Islet of Langerhans (tissue), 1 donor: ENCODE measurements around the gene ECM2.

ENCODE experiments used
- FAIRE-seq: peaks from one replicate; lab custom pipeline; 2011; peaks lifted over from hg19 to GRCh38; lab: Jason Lieb, UNC

The ECM2 gene

DNA sequence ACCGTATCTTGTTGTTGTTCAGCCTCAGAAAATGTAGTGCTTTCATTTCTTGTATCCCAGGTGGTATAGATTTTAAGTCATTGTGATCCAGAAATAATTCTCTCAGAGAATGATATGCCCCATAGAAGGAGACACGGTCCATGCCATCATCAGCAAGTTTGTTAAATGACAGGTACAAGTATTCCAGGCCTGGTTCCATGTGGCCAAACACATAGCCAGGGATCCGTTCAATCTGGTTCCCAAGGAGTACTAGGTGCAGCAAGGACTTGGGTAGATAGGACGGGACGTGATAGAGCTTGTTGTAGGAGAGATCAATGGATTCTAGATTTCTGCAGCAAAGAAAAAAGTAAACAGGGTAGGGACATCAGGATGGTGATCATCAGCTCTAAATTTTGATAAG is 35.1 kb downstream of the ECM2 start:
- FAIRE-seq, result no peak

DNA sequence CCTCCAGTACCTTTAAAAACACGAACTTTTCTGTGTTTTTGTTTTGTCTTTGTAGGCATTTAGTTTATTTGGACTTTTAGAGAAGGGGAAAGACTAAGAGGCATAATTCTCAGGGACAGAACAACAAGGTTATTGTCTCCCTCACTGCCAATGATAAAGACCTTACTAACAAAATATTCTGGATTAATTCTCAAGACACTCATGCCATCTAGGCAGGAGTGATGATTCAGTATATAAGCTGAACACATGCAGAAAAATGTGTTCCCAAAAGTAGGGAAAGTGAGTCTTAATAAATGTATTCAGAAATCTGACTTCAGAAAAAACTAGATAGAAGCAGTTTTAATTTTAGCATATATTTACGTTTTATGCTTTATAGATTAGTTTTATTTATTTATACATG is 36.1 kb downstream of the ECM2 start:
- FAIRE-seq, result no peak

DNA sequence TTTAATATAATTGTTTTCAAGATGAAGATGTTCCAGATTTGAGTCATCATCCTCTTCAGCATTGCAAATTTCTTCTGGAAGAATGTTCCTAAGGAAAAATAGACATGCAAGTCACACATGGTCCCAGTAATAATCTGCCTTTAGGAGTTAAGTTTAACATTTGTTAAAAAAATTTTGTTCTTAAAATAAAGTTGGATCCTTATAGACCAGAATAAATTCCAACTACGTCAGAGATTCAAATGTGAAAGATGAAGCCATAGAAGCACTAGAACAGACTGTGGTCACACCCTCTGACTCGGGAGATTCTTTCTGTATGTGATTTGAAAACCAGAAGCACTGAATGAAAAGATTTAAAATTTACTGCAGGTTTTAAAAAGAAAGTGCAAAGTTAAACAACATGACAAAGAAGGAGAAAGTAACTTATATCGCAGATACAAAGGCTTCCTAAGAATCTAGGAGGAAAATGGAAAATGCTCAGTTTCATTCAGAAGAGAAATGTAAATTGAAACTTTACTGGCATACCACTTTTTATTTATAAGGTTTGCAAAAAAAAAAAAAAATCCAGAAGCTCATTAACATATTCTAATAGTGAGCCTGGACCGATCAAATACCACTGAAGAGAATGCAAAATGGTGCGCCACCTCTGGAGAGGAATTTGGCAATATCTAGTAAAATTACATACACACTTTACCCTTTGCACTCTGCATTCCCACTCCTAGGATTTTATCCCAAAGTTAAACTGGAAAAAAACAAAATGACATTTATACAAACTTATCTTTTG is 39.2 kb downstream of the ECM2 start:
- FAIRE-seq, result no peak

DNA sequence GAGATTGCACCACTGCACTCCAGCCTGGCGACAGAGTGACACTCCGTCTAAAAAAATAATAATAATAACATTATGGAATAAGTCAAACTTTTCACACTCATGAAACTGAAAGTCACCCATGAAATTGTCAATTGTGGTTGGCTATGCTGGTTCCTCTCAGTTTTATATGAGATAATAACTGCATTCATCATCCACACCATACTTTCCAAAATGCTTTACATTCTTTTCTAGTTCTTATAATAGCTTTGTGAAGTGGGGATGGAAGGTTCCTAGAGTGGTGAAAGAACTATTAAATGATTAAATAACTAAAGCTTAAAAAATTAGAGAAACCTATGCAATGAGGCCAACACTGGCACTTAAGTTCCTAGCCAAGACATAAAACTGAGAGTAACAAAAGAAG is 40.9 kb downstream of the ECM2 start:
- FAIRE-seq, result no peak

DNA sequence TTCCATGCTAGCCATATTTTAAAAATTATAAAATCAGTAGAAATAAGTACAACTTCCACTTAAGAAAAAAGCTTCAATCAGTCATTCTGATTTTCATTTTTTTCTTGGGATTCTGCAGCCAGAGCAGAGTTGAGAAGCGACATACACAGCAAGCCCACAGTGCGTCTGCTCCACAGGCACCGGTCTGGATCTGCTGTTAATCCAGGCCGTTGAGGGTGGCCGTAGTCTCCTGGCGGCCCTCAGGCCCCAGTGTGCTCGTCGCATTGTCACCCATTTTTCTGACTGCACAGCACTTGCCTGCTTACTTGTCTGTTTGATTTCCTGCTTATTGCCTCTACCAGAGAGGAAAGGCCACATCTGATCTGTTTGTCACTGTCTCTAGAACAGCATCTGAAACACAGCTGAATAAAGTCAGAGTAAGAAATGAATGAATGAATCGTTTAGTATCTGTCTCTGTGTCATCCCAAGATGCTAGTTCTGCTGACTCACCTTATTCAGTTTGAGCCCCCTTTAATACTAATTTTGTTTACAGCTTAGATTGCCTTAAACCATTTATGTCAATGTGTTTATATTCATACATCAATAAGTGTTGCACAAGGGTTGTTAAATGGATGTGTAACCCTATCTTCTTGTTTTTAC is 41.9 kb downstream of the ECM2 start:
- FAIRE-seq, result no peak

DNA sequence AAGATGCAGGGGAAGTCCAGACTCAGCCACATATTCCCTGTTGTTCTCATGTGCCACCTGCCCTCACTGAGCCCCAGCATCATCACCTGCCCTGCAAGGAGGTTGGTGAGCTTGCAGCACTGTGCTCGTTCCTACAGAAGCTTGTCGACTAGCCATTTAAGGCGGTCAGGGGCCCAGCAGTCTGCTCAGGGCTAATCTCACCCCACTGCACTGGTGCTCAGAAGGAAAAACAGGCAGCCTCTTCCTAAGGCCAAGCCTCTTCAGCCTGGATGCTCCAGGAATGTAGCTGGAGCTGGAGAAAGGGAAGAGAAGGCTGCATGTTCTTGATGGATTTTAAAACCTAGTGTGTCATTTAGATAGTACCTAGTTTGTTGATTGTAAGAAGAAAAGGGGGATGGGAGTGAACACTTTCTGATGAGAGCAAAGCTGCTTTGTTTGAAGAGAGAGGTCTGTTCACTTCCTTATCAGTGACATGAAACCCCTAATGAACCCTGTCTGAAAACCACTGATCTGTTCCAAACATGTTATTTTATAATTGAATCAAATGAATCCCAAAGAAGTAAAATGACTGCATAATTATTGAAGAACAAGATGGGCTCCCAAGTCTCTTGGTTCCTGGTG is 42.9 kb downstream of the ECM2 start:
- no peak for FAIRE-seq

DNA sequence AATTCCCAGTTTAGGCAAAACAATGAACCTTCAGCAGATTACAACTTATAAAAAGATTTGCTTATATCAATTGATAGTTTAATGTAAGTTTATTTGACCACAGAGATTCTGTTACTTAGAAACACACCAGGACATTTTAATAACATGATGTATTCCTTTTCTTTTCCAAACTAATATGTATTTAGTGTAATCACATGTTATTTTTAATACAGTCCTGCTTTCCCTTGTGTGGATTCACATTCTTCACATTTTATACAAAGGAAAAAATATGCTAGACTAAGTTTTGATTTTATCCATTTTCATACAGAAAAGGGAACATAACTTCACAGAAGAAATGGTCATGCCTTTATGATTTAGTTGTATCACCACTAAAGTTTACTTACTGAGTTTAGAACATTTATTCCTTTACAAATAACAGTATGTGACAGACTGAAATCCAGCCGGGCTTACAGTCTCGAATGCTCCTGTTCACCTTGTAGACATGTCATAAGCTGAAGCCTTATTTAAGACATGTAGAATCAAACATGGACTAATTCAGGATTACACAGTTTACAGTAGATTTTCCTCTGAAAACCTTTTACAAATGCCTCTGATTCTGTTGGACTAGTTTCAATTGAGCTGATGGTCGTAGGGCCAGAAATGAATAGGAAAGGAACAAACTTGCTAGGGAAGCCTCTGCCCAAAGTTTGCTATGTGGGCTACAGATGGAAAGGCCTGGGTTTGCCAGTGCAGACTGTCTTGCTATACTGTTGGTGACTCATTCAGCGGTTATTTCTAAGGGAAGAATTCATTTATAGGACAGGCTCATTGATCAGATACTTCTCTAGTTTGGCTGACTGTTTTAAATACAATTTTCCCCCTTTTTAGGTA is 46.9 kb downstream of the ECM2 start:
- FAIRE-seq, result no peak

DNA sequence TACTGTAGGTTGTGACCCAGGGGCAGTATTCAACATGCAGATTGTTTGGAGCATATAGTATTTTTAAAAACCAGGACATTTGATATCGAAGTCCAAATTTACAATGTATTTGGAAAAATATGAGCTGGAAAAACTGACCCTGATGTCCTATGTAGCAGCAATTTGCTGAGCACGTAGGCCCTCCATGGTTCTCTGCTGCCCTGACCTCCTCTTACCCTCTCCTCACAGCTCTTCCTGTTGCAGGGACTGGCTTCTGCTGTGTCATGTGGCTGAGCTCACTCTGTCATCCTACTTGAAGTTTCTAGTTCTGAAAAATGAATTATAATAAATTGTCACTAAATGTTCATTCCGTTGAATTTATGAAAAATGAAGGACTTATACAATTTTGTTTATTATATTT is 49.4 kb downstream of the ECM2 start:
- no peak for FAIRE-seq

DNA sequence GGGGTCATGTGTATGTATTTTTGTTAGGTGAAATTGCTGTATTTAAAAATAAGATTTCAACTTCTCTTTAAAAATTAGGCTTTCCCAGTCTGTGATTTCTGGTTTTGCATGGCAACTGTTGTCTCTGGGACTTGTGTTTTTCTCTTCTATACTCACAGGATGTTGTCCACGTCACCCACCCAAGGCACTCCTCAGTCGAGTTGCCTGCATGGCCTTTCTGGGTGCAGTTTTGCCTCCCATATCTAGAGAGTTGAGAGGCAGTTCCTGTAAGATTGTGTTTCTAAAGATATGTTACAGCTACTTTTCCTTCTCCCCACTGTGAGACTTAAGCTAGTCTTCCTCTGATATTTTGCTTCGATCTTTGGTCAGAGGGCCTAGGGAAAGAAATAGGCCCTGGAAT is 51.2 kb downstream of the ECM2 start:
- no peak for FAIRE-seq

DNA sequence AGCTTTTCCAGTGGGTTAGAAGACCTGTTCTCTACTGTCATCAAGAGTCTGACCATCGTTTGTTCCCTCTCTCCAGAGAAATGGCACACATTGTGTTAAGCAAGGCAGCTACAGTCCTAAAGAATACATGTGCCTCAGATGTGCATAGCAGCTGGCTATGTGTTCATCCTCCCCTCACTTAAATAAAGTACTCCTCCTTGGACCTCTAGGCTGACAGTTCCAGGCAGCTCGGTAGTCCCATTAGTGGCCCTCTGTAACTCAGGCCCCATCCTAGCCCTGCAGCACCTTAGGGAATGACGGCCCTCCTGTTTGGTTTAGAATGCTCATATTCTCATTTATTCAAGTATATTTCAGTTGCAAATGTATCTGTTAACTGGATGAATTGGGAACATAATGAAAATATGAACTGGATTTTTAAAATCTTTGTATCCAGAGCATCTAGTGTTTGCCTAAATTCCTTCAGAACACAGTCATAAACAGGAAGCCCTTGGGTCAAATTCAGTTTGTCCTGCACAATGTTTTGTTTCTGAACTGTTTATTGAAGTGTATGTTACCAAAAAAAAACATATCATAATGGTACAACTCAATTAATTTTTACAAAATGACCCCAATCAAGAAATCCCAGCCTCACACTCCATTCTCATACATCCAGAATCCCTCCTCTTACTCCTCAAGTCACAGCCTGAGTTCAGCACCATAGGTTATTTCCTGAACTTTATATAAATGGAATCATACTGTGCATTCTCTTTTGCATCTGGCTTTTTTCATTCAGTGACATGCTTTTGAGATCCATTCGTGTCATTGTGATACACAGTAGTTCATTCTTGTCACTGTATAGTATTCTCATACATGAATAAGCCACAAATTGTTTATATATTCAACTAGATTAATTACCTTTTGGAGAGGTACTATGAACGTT is 51.9 kb downstream of the ECM2 start:
- FAIRE-seq, result no peak

DNA sequence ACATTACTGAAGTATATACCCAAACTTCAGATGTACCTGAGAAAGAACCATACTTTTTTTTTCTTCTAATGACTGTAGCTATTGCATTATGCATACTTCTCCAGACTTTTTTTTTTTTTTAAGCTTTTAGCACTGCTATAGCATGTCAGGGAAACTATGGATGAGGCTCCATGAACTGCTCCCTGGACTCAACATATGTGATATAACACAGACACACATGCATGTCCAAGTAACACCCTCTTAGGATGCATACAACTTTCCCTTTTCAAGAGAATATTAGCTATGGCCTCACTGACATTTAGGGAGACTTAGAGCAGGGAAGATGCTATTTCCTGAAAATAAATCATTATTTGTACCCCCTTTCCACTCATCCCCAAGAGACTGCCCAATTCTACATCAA is 53.0 kb downstream of the ECM2 start:
- no peak for FAIRE-seq

DNA sequence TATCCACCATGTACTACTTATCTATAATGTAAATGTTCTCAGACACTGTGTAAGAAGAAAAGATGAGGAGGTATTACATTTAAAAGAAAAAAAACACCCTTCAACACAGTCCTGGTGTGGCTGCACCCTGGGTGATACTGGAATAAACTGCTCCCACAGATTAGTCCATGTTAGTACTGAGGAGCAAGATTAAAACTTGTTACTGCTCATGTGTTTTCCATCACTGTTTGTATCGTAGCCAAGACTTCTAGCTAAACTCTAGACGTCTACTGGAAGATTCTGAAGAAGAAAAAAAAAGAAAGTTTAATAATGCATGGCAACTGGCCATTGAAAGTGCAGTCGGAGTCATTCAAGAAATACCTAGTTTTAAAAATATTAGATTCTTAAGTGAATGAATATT is 53.5 kb downstream of the ECM2 start, which contains the start of gene ASPN:
Gene ASPN, minus strand, starts transcription at position 178 of the 400 bp plus-strand sequence.
- no peak for FAIRE-seq

DNA sequence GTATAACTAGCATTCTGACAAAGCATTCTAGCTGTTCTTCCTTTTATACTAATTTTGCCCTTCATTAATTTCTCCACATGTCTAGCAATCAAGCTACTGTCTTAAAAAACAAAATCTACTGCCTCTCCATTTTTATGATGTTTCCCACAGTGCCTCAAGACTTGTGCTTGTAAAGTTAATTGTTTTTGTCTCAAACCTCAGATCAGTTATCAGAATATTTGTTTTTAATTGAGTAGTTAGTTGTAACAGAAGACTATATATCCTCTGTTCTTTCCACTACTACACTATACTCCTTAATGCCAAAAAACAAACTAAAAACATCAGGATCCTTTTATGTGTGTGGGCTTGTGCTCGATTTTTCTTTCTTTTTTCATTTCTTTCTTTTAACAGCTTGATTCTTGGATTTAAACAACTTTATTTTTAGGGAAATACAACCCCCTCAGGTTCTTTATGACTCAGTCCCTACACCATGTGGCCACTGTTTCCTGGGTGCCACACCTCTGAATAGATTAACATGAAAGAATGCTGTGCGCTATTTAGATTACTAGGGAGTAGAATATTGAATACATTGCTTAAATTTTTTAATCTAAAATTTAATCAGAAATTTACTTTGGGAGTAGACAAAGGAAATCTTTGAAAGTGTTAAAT is 54.7 kb downstream of the ECM2 start:
- no peak for FAIRE-seq

DNA sequence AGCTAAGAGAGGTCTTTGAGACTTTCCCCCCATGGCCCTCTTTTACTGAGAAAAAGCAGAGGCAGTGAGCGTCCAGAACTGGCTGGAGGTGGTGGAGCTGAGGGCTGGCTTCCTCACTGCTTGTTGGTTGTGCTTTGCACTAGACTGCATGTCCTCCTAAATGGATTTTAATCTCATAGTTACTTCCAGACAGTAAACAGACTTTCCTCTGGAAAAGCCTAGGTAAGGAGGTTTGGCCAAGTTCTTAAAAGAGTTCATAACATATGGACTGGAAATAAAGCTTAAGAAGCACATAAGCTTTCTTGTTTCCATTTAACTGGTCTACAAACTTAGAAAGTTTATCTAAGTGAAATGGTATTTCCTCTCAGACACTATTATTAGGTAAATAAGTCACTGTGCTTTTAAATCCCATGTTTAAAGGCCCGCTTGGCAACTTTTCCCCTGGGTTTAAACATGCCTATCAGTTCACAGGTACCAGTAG is 55.5 kb downstream of the ECM2 start:
- FAIRE-seq, result no peak

DNA sequence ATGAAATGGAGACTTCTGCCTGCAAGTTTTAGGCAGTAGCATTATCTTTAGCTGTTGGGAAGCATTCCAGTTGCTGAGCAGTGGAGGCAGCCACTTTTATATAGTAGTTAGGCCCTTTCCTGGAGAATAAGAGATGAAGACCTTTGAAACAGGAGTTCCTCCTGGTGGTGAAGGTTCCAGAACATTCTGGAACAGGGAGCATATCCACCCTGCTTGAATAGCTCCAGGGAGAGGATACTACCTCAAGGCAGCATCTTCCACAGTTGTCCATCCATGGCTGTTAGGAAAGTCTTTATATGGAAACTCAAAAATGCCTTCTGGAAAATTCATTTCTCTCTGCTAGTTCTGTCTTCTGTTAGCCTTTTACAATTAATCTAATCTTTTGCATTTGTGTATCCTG is 56.4 kb downstream of the ECM2 start:
- no peak for FAIRE-seq

DNA sequence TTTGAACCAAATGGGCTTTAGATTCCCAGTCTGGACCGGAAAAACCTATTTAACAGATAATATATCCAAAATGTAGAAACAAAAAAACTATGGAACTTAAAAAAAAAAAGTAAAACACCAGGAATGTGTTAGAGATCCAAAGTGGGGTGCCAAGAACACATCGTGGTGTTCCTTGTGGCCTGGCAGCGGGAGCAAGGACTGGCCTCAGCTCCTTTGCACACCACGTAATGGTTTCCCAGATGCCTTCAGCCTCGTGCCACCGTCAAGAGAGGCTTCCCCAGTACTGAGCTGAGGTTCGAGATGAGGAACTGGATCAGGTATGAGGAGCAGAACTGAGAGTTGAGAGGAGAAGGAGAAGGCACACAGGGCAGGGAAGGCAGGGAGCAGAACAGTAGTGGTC is 57.0 kb downstream of the ECM2 start:
- no peak for FAIRE-seq

DNA sequence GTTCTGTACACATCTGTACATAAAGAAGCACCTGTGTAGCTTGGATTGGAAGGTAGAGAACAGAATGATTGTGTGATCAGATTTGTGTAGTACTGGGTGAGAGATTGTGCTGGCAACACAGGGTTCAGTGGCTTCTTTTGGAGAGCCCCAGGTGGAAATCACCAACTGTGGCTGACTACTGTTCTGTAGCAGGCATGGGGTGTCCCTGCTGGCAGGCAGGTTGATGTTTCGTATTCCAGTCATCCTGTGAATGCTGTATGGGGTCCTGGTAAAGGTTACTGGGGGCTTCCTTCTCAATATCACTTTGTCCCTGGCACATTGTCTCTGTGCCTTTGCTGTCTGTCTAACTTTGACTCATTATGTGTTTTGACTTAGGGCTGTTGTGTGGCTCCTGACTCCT is 58.8 kb downstream of the ECM2 start:
- no peak for FAIRE-seq

DNA sequence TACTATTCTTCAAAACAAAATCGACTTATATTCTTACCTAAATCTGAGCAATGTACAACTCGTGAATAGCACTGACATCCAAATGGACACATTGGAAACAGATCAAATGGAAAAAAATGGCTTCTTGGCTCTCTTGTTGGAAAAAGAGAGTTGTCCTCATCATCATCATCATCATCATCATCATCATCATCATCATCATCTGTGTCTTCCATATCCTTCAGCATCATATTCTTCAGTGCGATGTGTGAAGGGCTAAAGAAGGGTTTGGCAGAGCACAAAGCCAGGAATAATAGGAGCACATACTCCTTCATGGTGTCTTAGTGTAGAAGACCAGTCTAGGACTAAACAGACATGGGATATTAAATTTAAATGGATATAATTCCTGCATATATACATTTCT is 61.2 kb downstream of the ECM2 start:
- no peak for FAIRE-seq

DNA sequence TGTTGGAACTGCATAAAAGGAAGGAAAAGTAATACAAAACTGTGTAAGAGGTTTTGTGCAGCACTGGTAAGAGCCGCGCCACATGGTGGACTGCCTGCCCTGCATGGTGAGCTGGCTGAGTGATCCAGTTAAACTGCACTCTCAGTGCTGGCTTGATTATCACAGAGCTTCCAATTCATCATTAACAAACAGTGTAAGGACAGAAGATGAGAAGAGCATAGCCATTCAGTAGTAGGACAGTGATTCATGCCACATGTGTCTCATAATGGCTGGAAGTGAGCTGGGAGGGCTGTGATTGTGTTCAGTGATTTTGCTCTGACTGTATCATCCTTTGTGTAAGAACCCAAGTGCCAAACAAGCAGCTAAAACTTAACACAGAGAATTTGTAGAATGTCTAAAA is 67.6 kb downstream of the ECM2 start:
- FAIRE-seq, result no peak

DNA sequence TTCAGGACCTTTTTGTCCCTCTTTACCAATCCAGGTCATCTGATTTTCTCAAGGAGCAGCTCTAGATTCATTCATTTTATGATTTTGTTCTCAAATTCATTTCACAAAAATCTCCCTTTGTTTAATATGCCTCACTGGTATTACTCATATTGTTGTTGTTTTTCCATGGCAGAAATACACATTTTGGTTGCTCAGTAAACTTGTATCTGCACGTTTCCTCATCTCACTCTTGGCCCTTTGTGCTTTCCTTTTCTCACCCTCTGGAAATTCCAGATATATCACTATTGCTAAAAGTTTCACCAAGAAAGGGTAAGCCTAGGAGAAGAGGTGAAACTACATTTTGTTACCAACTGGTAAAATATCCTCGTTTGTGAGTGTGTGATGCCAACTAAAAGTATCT is 68.3 kb downstream of the ECM2 start:
- no peak for FAIRE-seq

DNA sequence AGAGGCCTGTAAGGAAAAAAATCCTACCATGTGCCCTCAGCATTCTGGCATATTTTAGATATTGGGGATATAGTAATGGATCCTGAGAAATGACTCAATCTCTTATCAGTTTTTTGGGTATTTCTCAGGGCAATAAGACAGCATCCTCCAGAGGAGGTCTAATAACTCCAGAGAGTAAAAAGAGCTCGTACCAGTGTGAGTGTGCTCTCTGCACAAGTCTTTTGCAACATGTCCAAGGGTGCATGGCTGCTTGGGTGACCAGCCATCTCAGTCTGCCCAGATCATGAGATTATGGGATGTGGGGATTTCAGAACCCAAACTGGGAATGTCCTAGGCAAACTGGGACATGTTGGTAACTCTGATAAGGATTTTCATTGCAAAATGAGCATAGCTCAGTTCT is 68.7 kb downstream of the ECM2 start:
- FAIRE-seq, result no peak
